Measurements from ENCODE around the gene SRSF1.
"Not testable (repeated sequence)": the region's sequence is repeated elsewhere in the genome, so short reads cannot be mapped to it uniquely, and the experiment has no call there.

Gene SRSF1

GRCh38 chr17:58006924-58007780 is at the start of gene SRSF1:
Gene SRSF1 (minus strand): TSS chr17:58007246. CDS start chr17:58007137, 109 bp downstream.
- peak; percentile 99 to 100 (median 100) for DNase-seq

- DNase-seq = no peak
These were observed 49.4 kb upstream of the SRSF1 start for GRCh38 chr17:58056476-58056875.

- no peak for DNase-seq
These were observed 47.6 kb upstream of the SRSF1 start for GRCh38 chr17:58054641-58055040.

- DNase-seq = no peak
These were observed 46.1 kb upstream of the SRSF1 start for GRCh38 chr17:58052945-58053715.

GRCh38 chr17:58052407-58052806 is 45.4 kb upstream of the SRSF1 start:
- no peak for DNase-seq

- no peak for DNase-seq
These were observed 44.4 kb upstream of the SRSF1 start for GRCh38 chr17:58051468-58051867.

- DNase-seq = no peak
These were observed 43.9 kb upstream of the SRSF1 start for GRCh38 chr17:58050966-58051365.

GRCh38 chr17:58049533-58049932 is 42.5 kb upstream of the SRSF1 start:
- DNase-seq = no peak

GRCh38 chr17:58047376-58048150 is 40.5 kb upstream of the SRSF1 start:
- DNase-seq = no peak

GRCh38 chr17:58046239-58047094 is 39.4 kb upstream of the SRSF1 start:
- peak in 1 of 3 experiments; percentile 11 for DNase-seq

- DNase-seq = not testable (repeated sequence)
These were observed 37.2 kb upstream of the SRSF1 start for GRCh38 chr17:58044256-58044655.

- peak in 1 of 3 experiments; percentile 24 for DNase-seq
These were observed 36.5 kb upstream of the SRSF1 start for GRCh38 chr17:58043221-58044181.

- DNase-seq = no peak
These were observed 34.1 kb upstream of the SRSF1 start for GRCh38 chr17:58041161-58041560.

- no peak for DNase-seq
These were observed 33.3 kb upstream of the SRSF1 start for GRCh38 chr17:58040386-58040785.

- no peak for DNase-seq
These were observed 32.9 kb upstream of the SRSF1 start for GRCh38 chr17:58039975-58040374.

- peak in 1 of 3 experiments; percentile 15 for DNase-seq
These were observed 25.8 kb upstream of the SRSF1 start for GRCh38 chr17:58032691-58033415.

- no peak for DNase-seq
These were observed 21.5 kb upstream of the SRSF1 start for GRCh38 chr17:58028578-58028977.

- DNase-seq = peak; percentile 11 to 88 (median 55)
These were observed 13.4 kb upstream of the SRSF1 start for GRCh38 chr17:58020401-58020800.

- DNase-seq = peak in 1 of 3 experiments; percentile 44
These were observed 12.5 kb upstream of the SRSF1 start for GRCh38 chr17:58019521-58019920.

GRCh38 chr17:58019039-58019438 is 12.0 kb upstream of the SRSF1 start:
- peak in 1 of 3 experiments; percentile 35 for DNase-seq

Measured in NCI-H1417 (cell line).